Endothelial cell of umbilical vein (primary cell): Measurements from ENCODE around the gene KLHL25. TPM values are rescaled to one million over a fixed set of nuclear protein-coding genes. Genes with fewer than 3 reads are reported as not detected.

Experiments used
- BruUV-seq: library from RNA; stranded (reverse); fragments of 400-500 nt; replicated peaks from 2 replicates; lab custom pipeline; 2021; lab: Mats Ljungman, UMichigan
- CTCF ChIA-PET: fragments of 300-600, 350-600 bp; sonication (Branson Sonifier 250); formaldehyde crosslinking; loops from one replicate; lab custom pipeline; 2021; ENCODE audit warnings: antibody characterized with exemption, inconsistent platforms; lab: Charles Lee
- POLR2A ChIA-PET: fragments of 300-600, 350-600 bp; sonication (Branson Sonifier 250); formaldehyde crosslinking; loops from one replicate; lab custom pipeline; 2021; ENCODE audit warnings: antibody characterized with exemption, inconsistent platforms; lab: Charles Lee
- DNase-seq: peaks from one replicate; pipeline ENCODE4 v3.0.0-alpha.2; 2011; ENCODE audit warnings: low read depth, low spot score
- FAIRE-seq: peaks from 2 replicates; lab custom pipeline; 2011; peaks lifted over from hg19 to GRCh38; lab: Jason Lieb, UNC
- H2AFZ ChIP-seq: 2 replicates; pipeline ENCODE4 v1.6.0; 2012; ENCODE audit warnings: low read depth, low read length, control low read depth, inconsistent platforms
- H3K27ac ChIP-seq: 2 replicates; pipeline ENCODE4 v1.5.1; 2011; ENCODE audit warnings: low read depth, mild to moderate bottlenecking, control low read depth, low read length, moderate library complexity; ENCODE audit not compliant: insufficient read depth
- H3K27me3 ChIP-seq, 2 experiments: 2 replicates each; pipeline versions ENCODE4 v1.6.0 to v1.6.1; 2011; ENCODE audit warnings: low read length in 2 of 2, mixed read lengths in 1 of 2; ENCODE audit not compliant: control insufficient read depth in 2 of 2, insufficient read depth in 2 of 2
- H3K36me3 ChIP-seq, 2 experiments: 2 replicates in 1 of 2; 3 replicates in 1 of 2; pipeline ENCODE4 v1.5.1; 2011; ENCODE audit warnings: low read length in 2 of 2, mild to moderate bottlenecking in 1 of 2, moderate library complexity in 1 of 2; ENCODE audit not compliant: control insufficient read depth in 2 of 2, insufficient read depth in 2 of 2; ENCODE audit errors: extremely low read depth in 1 of 2
- H3K4me1 ChIP-seq: 3 replicates; pipeline ENCODE4 v1.5.1; 2011; ENCODE audit warnings: mild to moderate bottlenecking, low read length; ENCODE audit not compliant: control insufficient read depth, insufficient read depth; ENCODE audit errors: extremely low read depth
- H3K4me2 ChIP-seq: 2 replicates; pipeline ENCODE4 v1.6.1; 2011; ENCODE audit warnings: low read length, control low read depth, mixed read lengths; ENCODE audit not compliant: insufficient read depth
- H3K4me3 ChIP-seq, 3 experiments: fragments of 200-600 bp in 1 of 3; sonication (generic), shearing (Covaris generic) in 1 of 3; replicated peaks in 1 of 3; 2 replicates each; pipeline ENCODE4 v1.5.1; 2011 to 2016; ENCODE audit warnings: control low read depth in 3 of 3, low read length in 3 of 3, mild to moderate bottlenecking in 2 of 3, inconsistent platforms in 1 of 3, low read depth in 1 of 3, moderate library complexity in 1 of 3; ENCODE audit not compliant: insufficient read depth in 1 of 3
- H3K79me2 ChIP-seq: 2 replicates; pipeline ENCODE4 v1.6.0; 2012; ENCODE audit warnings: low read length, inconsistent platforms; ENCODE audit not compliant: control insufficient read depth, insufficient read depth
- H3K9ac ChIP-seq: replicated peaks from 2 replicates; pipeline ENCODE3; 2011; ENCODE audit warnings: low read length, control low read depth; ENCODE audit not compliant: insufficient read depth; ENCODE audit errors: extremely low read depth
- H3K9me1 ChIP-seq: replicated peaks from 3 replicates; pipeline ENCODE4 v1.6.0; 2011; ENCODE audit warnings: mild to moderate bottlenecking, low read length; ENCODE audit not compliant: control insufficient read depth, insufficient read depth; ENCODE audit errors: extremely low read depth
- H3K9me3 ChIP-seq: replicated peaks from 2 replicates; pipeline ENCODE4 v1.5.1; 2012; ENCODE audit warnings: low read length, inconsistent platforms; ENCODE audit not compliant: control insufficient read depth, insufficient read depth
- H4K20me1 ChIP-seq: replicated peaks from 2 replicates; pipeline ENCODE3; 2011; ENCODE audit warnings: mild to moderate bottlenecking, low read length; ENCODE audit not compliant: control insufficient read depth, insufficient read depth; ENCODE audit errors: extremely low read depth
- EZH2 ChIP-seq: IDR thresholded peaks from 2 replicates; pipeline ENCODE4 v1.6.1; 2012; ENCODE audit warnings: borderline replicate concordance, low read depth, mild to moderate bottlenecking, moderate library complexity, low read length, inconsistent platforms; ENCODE audit not compliant: severe bottlenecking
- FOS ChIP-seq: IDR thresholded peaks from 2 replicates; pipeline ENCODE4 v1.6.1; 2011; ENCODE audit warnings: mild to moderate bottlenecking, low read length, moderate library complexity, borderline replicate concordance; ENCODE audit not compliant: insufficient read depth
- GATA2 ChIP-seq: IDR thresholded peaks from 2 replicates; pipeline ENCODE4 v1.7.0; 2011; ENCODE audit warnings: low read depth, mild to moderate bottlenecking, moderate library complexity, mixed read lengths, low read length; ENCODE audit not compliant: insufficient read length, insufficient read depth
- JUN ChIP-seq: IDR thresholded peaks from 2 replicates; pipeline ENCODE4 v1.6.1; 2011; ENCODE audit warnings: borderline replicate concordance, low read depth; ENCODE audit not compliant: insufficient read length, insufficient read depth
- MYC ChIP-seq: IDR thresholded peaks from one replicate; pipeline ENCODE4 v1.6.1; 2011; ENCODE audit warnings: mild to moderate bottlenecking, low read depth, low read length
- POLR2A ChIP-seq: IDR thresholded peaks from 2 replicates; pipeline ENCODE4 v1.6.1; 2012; ENCODE audit warnings: low read depth, mild to moderate bottlenecking, control low read depth, low read length
- POLR2AphosphoS5 ChIP-seq: IDR thresholded peaks from 2 replicates; pipeline ENCODE4 v1.6.1; 2012; ENCODE audit warnings: low read depth, mild to moderate bottlenecking, control low read depth, low read length, moderate library complexity; ENCODE audit not compliant: insufficient read depth
- dilution Hi-C: fragments of 300-500 bp; cut with MboI; formaldehyde crosslinking; loops from one replicate; pipeline ENCODE4 v1.15.0; 2019; ENCODE audit warnings: low sequenced_read_pairs; ENCODE audit not compliant: extremely low pct_ligation_motif_present
- intact Hi-C: fragments of 100-400 bp; cut with micrococcal nuclease; formaldehyde crosslinking; loops from one replicate; pipeline ENCODE4 v1.10.0; 2022
- polyA plus RNA-seq, 4 experiments: library from polyadenylated mRNA; depleted of rRNA in 3 of 4; stranded (reverse) in 3 of 4; unstranded in 1 of 4; fragments of >200 nt; gene quantifications; 2 replicates each; pipeline versions ENCODE4 v1.2.1 to v1.2.3, GENCODE V29; 2011 to 2012; ENCODE audit warnings: missing spikeins in 1 of 4
- total RNA-seq: library from RNA; stranded (reverse); gene quantifications from 2 replicates; pipeline ENCODE4 v1.2.3, GENCODE V29; 2021
- TF ChIP-seq, protein P1 (sequence below), 2 donors: IDR thresholded peaks; 1 replicate in 1 of 2; 2 replicates in 1 of 2; pipeline ENCODE4 v1.5.1; 2011; ENCODE audit warnings: low read length in 2 of 2, mild to moderate bottlenecking in 2 of 2, moderate library complexity in 2 of 2, control low read depth in 1 of 2, inconsistent platforms in 1 of 2, low read depth in 1 of 2; ENCODE audit not compliant: insufficient read depth in 1 of 2; ENCODE audit errors: extremely low read depth in 1 of 2
- TF ChIP-seq, protein P2 (sequence below): IDR thresholded peaks from 2 replicates; pipeline ENCODE4 v1.6.1; 2011; ENCODE audit not compliant: insufficient read depth, insufficient read length

The KLHL25 gene
- total and polyA plus RNA-seq, 2 donors (not counting 3 experiments of a cell fraction or from before 2014, with no cell fraction given): 5.4 to 6.4 TPM

DNA sequence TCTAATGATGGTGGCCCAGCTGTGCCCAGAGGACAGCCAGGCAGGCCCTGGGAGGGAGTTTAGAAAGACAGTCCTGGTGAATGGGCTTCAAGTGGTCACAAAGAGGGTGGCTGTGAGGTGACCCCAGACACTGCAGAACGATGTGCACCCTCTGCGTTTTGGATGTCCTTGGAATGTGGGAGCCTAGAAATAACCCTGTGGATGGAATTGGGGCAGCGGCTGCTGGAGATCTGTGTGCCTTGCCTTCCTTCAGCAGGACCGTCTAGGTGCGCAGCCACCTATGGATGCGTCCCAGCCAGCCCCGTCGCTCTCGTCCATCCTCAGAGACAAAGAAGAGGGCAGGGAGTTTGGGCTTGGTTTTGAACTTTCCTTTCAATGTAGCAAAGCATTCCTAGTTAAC is 46.5 kb downstream of the KLHL25 start:
- no peaks in the 10 kb centered on the region for H3K79me2 ChIP-seq
- H3K4me2 ChIP-seq: no peak overlapping the region
- no peaks in the 10 kb centered on the region for H3K27me3 ChIP-seq
- intact Hi-C loops (no loop called here), dilution Hi-C loops (no loop called here)
- H3K4me1 ChIP-seq: no peaks in the 10 kb centered on the region
- FAIRE-seq (no peak), DNase-seq (no peak)
- CTCF ChIA-PET: interaction anchor here (1.4 kb wide), 1 partner anchor 16 kb away, joined by 3 read pairs; no protein-coding TSS in a partner anchor
- H4K20me1 ChIP-seq: no peaks in the 10 kb centered on the region
- peaks cover 10 to 27% of the 10 kb centered on the region in 2 experiments for H3K36me3 ChIP-seq
- H3K27ac ChIP-seq: no peak overlapping the region
- POLR2A ChIA-PET: no interaction called here
- no peak overlapping the region for H3K4me3 ChIP-seq
- H3K9me1 ChIP-seq: no peaks in the 10 kb centered on the region
- no TSS peak for BruUV-seq
- TF ChIP-seq JUN (no peak), POLR2AphosphoS5 (no peak), GATA2 (no peak), EZH2 (no peak), POLR2A (no peak), FOS (no peak), MYC (no peak)
- TF ChIP-seq, protein P1, sequence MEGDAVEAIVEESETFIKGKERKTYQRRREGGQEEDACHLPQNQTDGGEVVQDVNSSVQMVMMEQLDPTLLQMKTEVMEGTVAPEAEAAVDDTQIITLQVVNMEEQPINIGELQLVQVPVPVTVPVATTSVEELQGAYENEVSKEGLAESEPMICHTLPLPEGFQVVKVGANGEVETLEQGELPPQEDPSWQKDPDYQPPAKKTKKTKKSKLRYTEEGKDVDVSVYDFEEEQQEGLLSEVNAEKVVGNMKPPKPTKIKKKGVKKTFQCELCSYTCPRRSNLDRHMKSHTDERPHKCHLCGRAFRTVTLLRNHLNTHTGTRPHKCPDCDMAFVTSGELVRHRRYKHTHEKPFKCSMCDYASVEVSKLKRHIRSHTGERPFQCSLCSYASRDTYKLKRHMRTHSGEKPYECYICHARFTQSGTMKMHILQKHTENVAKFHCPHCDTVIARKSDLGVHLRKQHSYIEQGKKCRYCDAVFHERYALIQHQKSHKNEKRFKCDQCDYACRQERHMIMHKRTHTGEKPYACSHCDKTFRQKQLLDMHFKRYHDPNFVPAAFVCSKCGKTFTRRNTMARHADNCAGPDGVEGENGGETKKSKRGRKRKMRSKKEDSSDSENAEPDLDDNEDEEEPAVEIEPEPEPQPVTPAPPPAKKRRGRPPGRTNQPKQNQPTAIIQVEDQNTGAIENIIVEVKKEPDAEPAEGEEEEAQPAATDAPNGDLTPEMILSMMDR (IDR thresholded peaks at IDR 0.05; ENCODE audit: extremely low read depth in 1 of 2, insufficient read depth in 1 of 2, low read depth in 1 of 2, low read length in 2 of 2): no peak
- TF ChIP-seq, protein P2, sequence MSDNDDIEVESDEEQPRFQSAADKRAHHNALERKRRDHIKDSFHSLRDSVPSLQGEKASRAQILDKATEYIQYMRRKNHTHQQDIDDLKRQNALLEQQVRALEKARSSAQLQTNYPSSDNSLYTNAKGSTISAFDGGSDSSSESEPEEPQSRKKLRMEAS: no peak
- H3K9ac ChIP-seq: no peak overlapping the region
- H3K9me3 ChIP-seq: no peaks in the 10 kb centered on the region
- no peak overlapping the region for H2AFZ ChIP-seq
